Measurements from ENCODE around the gene CUL2.
"Not testable (repeated sequence)": the region's sequence is repeated elsewhere in the genome, so short reads cannot be mapped to it uniquely, and the experiment has no call there.

The CUL2 gene

GRCh38 chr10:34974364-34975065, 115.6 kb downstream of the CUL2 start:
- DNase-seq = not testable (repeated sequence)

GRCh38 chr10:34973757-34974156, 116.4 kb downstream of the CUL2 start:
- DNase-seq = not testable (repeated sequence)

- DNase-seq = not testable (repeated sequence)
These were observed 117.0 kb downstream of the CUL2 start for GRCh38 chr10:34973121-34973520.

GRCh38 chr10:34972591-34972990, 117.5 kb downstream of the CUL2 start:
- not testable (repeated sequence) for DNase-seq

DNA sequence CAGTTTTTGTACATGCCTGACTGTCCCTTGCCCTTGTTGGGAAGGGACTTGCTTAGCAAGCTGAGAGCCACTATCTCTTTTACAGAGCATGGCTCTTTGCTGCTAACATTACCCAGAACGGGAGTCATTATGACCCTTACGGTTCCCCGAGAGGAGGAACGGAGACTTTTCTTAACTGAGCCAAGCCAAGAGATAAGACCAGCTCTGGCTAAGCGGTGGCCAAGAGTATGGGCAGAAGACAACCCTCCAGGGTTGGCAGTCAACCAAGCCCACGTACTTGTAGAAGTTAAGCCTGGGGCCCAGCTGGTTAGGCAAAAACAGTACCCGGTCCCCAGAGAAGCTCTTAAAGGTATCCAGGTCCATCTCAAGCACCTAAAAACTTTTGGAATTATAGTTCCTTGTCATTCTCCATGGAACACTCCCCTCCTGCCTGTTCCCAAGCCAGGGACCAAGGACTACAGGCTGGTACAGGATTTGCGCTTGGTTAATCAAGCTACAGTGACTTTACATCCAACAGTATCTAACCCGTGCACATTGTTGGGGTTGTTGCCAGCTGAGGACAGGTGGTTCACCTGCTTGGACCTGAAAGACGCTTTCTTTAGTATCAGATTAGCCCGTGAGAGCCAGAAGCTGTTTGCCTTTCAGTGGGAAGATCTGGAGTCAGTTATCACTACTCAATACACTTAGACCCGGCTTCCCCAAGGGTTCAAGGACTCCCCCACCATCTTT, 118.4 kb downstream of the CUL2 start:
- not testable (repeated sequence) for DNase-seq

DNA sequence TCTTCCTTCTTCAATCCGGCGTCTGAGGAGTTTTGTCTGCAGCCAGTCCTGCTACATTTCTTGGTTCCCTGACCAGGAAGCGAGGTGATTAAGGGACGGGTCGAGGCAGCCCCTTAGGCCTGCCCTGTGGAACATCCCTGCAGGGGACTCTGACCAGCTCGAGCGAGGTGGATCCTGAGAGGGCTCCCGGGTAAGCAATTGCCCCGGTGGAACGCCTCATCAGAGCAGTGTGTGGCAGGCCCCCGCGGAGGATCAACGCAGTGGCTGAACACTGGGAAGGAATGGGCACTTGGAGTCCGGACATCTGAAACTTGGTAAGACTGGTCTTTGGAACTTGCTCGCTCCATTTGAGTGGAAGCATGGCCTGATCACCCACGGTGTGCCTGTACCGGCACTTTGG, 121.0 kb downstream of the CUL2 start:
- no peak for DNase-seq

DNA sequence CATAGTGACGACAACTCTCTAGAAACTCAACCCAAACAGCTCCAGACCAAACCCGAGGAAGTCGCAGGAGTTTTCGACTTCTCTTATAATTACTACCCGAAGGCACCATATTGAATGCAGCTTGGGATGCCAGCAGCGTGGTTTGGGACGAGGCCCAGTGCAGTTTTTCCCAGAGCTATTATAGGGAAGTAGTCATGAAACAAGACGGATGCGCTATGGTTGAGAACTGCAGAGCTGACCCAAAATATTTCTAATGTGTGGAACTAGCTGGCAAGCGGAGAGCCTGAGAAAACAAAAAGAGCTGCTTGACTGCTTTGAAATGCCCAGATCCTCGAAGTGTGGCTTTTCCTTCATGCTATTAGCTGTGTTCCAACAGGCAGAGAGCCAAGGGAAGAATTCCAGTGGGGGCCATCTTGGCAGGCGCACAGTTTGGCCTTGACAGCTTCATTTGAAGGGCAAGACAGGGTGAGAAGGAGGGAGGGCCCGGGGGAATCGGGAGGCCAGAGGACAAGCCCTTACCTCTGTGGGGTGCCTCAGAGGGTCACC, 122.7 kb downstream of the CUL2 start:
- DNase-seq = no peak

DNA sequence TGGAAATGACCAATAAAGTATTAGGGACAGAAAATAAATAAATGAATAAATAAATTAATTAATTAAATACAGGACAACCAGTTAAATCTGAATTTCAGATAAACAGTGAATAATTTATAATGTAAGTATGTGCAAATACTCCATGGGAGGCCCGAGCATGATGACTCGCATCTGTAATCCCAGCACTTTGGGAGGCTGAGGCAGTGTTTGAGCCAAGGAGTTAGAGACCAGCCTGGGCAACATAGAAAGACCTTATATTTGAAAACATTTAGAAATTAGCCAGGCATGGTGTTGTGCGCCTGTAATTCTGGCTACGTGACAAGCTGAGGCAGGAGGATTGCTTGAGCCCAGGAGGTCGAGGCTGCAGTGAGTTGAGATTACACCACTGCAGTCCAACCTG, 123.7 kb downstream of the CUL2 start:
- DNase-seq = no peak

- DNase-seq = no peak
These were observed 124.1 kb downstream of the CUL2 start for GRCh38 chr10:34966040-34966439.

GRCh38 chr10:34964166-34964800, 125.9 kb downstream of the CUL2 start:
- no peak for DNase-seq

- DNase-seq = no peak
These were observed 127.3 kb downstream of the CUL2 start for GRCh38 chr10:34962866-34963265.

DNA sequence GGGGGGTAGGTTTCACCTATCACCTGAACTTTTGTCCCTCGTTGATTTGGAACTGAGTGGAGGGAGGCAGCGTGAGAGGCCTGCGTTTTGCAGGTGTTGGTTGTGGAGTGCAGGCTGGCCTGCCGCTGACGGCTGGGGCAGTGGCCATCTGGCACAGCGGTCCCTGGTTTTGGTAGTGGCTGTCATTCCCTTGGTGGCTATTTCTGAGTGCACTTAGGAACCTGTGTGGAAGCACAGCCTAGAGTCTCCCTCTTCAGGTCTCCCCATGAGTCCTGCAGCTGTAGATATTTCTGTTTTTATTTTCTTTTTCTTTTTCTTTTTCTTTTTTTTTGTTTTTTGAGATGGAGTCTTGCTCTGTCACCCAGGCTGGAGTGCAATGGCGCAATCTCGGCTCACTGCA, 129.2 kb downstream of the CUL2 start:
- no peak for DNase-seq

DNA sequence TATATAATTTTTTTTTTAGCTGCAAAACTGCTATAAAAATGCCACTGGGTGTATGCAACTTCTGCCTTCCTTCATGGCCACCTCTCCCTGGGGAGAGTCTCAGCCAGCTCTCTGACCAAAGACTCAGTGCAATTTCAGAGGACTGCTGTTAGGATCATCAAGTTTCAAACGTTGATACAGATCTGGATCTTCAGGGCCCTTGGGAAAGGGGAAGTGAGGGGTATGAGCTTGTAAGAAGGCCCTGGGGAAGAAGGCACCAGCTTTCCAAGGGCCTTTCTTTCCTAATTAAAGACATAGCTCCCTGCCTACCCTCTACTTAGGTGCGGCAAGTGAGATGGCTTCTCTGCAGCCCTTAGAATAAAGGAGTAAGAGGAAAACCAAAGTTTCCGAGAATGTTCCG, 130.4 kb downstream of the CUL2 start:
- DNase-seq = no peak

DNA sequence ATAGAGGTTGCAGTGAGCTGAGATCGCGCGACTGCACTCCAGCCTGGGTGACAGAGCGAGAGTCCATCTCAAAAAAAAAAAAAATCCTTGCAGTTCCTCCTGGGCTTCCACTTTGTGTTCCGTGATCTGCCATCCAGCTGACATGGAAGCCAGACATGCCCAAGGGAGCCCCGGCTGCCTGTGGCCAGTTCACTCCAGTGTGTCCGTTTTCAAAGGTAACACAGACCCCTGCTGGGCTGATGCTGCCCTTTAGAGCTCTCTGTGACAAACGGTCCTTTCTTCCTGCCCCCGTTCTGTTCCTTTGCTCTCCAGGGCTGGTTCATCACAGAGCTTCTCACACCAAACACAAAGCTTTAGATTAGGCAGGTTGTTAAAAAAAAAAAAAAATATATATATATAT, 130.8 kb downstream of the CUL2 start:
- no peak for DNase-seq
